ENCODE results near the gene SRSF10. TPM values are rescaled to one million over a fixed set of nuclear protein-coding genes. Genes with fewer than 3 reads are reported as not detected.

SRSF10 gene
- total and polyA plus RNA-seq, 2 experiments from 2014 or later = 196 to 275 TPM

DNA sequence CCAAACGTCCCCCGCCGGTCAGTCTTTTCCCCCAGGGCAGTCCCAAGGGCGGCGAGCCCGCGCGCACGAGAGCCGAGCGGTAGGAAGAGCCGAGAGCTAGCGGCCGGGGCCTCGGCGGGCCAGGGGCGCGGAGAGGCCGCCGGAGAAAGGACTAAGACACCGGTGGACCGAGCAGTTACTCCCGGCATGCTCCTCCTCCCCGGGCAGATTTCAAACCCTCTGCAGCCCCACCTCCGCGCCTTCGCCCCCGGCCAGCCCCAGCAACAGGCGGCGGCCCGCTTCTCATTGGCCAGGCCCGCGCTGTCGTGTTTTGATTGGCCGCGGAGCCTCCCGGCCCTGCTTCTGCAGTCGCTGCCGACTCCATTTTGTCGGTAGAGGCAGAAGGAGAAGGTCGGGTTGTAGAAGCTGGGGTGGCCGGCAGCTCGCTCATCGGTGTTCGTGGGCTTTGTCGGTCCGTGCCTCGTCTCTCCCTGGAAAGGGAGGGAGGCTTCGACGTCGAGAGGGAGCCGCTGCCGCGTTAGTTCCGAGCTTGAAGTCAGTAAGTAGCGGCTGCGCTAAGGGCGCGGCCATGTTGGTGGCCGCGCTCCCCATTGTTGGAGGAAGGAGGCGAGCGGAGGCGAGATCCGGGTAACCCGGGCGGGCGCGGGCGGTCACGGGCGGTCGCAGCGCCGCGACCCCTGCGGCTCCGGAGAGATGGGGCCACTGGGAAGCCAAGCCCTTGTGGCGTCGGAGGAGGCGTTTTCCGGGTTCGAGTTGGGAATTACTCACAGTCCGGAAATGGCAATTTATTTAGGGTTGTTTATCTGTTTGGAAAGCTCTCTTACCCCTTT, 20.5 kb downstream of the SRSF10 start, which contains the start of gene PNRC2 (continued):
- TF ChIP-seq, protein P1, sequence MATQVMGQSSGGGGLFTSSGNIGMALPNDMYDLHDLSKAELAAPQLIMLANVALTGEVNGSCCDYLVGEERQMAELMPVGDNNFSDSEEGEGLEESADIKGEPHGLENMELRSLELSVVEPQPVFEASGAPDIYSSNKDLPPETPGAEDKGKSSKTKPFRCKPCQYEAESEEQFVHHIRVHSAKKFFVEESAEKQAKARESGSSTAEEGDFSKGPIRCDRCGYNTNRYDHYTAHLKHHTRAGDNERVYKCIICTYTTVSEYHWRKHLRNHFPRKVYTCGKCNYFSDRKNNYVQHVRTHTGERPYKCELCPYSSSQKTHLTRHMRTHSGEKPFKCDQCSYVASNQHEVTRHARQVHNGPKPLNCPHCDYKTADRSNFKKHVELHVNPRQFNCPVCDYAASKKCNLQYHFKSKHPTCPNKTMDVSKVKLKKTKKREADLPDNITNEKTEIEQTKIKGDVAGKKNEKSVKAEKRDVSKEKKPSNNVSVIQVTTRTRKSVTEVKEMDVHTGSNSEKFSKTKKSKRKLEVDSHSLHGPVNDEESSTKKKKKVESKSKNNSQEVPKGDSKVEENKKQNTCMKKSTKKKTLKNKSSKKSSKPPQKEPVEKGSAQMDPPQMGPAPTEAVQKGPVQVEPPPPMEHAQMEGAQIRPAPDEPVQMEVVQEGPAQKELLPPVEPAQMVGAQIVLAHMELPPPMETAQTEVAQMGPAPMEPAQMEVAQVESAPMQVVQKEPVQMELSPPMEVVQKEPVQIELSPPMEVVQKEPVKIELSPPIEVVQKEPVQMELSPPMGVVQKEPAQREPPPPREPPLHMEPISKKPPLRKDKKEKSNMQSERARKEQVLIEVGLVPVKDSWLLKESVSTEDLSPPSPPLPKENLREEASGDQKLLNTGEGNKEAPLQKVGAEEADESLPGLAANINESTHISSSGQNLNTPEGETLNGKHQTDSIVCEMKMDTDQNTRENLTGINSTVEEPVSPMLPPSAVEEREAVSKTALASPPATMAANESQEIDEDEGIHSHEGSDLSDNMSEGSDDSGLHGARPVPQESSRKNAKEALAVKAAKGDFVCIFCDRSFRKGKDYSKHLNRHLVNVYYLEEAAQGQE (IDR thresholded peaks at IDR 0.05; ENCODE audit: unreplicated experiment) = no peak
- TF ChIP-seq EZH2phosphoT487 (IDR thresholded peaks at IDR 0.05; ENCODE audit: unreplicated experiment) (no peak), NANOG (IDR thresholded peaks at IDR 0.05; ENCODE audit: borderline replicate concordance) (no peak), POLR2AphosphoS5 (IDR thresholded peaks at IDR 0.05; ENCODE audit: low read depth) (peak; percentile 96), EZH2 (IDR thresholded peaks at IDR 0.05; ENCODE audit: low read depth, unreplicated experiment) (no peak), ZNF331 (CRISPR knock-in tag; IDR thresholded peaks at IDR 0.05; ENCODE audit: low read depth) (no peak), ZNF114 (CRISPR knock-in tag; IDR thresholded peaks at IDR 0.05) (0 out of 2 replicates have a peak, but pooled peaks have one; percentile 20), CREB1 (CRISPR knock-in tag; IDR thresholded peaks at IDR 0.05; ENCODE audit: low read depth) (peak; percentile 28; the same call in 1 of the 2 replicates), STAT1 (IDR thresholded peaks at IDR 0.05; ENCODE audit: unreplicated experiment) (no peak)
- TF ChIP-seq, protein P2, sequence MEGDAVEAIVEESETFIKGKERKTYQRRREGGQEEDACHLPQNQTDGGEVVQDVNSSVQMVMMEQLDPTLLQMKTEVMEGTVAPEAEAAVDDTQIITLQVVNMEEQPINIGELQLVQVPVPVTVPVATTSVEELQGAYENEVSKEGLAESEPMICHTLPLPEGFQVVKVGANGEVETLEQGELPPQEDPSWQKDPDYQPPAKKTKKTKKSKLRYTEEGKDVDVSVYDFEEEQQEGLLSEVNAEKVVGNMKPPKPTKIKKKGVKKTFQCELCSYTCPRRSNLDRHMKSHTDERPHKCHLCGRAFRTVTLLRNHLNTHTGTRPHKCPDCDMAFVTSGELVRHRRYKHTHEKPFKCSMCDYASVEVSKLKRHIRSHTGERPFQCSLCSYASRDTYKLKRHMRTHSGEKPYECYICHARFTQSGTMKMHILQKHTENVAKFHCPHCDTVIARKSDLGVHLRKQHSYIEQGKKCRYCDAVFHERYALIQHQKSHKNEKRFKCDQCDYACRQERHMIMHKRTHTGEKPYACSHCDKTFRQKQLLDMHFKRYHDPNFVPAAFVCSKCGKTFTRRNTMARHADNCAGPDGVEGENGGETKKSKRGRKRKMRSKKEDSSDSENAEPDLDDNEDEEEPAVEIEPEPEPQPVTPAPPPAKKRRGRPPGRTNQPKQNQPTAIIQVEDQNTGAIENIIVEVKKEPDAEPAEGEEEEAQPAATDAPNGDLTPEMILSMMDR (conservative IDR thresholded peaks at IDR 0.05; ENCODE audit: low read depth in 2 of 2) = no peak
- TF ChIP-seq, protein P3, sequence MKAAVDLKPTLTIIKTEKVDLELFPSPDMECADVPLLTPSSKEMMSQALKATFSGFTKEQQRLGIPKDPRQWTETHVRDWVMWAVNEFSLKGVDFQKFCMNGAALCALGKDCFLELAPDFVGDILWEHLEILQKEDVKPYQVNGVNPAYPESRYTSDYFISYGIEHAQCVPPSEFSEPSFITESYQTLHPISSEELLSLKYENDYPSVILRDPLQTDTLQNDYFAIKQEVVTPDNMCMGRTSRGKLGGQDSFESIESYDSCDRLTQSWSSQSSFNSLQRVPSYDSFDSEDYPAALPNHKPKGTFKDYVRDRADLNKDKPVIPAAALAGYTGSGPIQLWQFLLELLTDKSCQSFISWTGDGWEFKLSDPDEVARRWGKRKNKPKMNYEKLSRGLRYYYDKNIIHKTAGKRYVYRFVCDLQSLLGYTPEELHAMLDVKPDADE (IDR thresholded peaks at IDR 0.05) = no peak; the same call in 1 of the 2 replicates

Data from GM23338 (cell line).